ENCODE results near the gene MLX. TPM values are rescaled to one million over a fixed set of nuclear protein-coding genes. Genes with fewer than 3 reads are reported as not detected.
A peak's percentile ranks its signal among the peaks of the same experiment; 100 is the strongest.

The MLX gene
- total and polyA plus RNA-seq, 10 of the 15 experiments (the other 5 are each of a cell fraction or from before 2014, with no cell fraction given), result 34.4 to 65.0 (median 44.4) TPM

- TF ChIP-seq PRDM15 (CRISPR knock-in tag; IDR thresholded peaks at IDR 0.05), result no peak
- TF ChIP-seq, protein P1, sequence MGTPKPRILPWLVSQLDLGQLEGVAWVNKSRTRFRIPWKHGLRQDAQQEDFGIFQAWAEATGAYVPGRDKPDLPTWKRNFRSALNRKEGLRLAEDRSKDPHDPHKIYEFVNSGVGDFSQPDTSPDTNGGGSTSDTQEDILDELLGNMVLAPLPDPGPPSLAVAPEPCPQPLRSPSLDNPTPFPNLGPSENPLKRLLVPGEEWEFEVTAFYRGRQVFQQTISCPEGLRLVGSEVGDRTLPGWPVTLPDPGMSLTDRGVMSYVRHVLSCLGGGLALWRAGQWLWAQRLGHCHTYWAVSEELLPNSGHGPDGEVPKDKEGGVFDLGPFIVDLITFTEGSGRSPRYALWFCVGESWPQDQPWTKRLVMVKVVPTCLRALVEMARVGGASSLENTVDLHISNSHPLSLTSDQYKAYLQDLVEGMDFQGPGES (IDR thresholded peaks at IDR 0.05), result no peak
- no peak for TF ChIP-seq SRF (IDR thresholded peaks at IDR 0.05; ENCODE audit: low read depth in 2 of 2, low read length in 2 of 2)
- peak; percentile 82; the same call in 1 of the 2 replicates for TF ChIP-seq ZNF207 (IDR thresholded peaks at IDR 0.05; ENCODE audit: borderline replicate concordance)
- 0 out of 2 replicates have a peak, but pooled peaks have one; percentile 41 for TF ChIP-seq CREB1 (IDR thresholded peaks at IDR 0.05; ENCODE audit: low read depth)
- TF ChIP-seq BACH1 (IDR thresholded peaks at IDR 0.05; ENCODE audit: borderline replicate concordance), result peak; percentile 78
- no peak for TF ChIP-seq RBBP5 (conservative IDR thresholded peaks at IDR 0.05)
- TF ChIP-seq SREBF1 (IDR thresholded peaks at IDR 0.05; ENCODE audit: low read length), result no peak
- no peak for TF ChIP-seq JUNB (IDR thresholded peaks at IDR 0.05)
- TF ChIP-seq SIN3A (IDR thresholded peaks at IDR 0.05; ENCODE audit: low read depth, low read length), result peak; percentile 59; the same call in 1 of the 2 replicates
- TF ChIP-seq POLR2AphosphoS5 (IDR thresholded peaks at IDR 0.05; ENCODE audit: low read length), result peak; percentile 89
- no peak for TF ChIP-seq GABPA (IDR thresholded peaks at IDR 0.05; ENCODE audit: low read depth)
- no peak for TF ChIP-seq EZH2 (IDR thresholded peaks at IDR 0.05; ENCODE audit: borderline replicate concordance, control insufficient read depth, low read depth, low read length)
- TF ChIP-seq RB1 (IDR thresholded peaks at IDR 0.05; ENCODE audit: borderline replicate concordance), result no peak; the same call in 1 of the 2 replicates
- TF ChIP-seq CBX3 (IDR thresholded peaks at IDR 0.05; ENCODE audit: borderline replicate concordance, low read depth), result no peak
- no peak for TF ChIP-seq E2F8 (IDR thresholded peaks at IDR 0.05; ENCODE audit: low read depth, partially characterized antibody)
- TF ChIP-seq, protein P2, sequence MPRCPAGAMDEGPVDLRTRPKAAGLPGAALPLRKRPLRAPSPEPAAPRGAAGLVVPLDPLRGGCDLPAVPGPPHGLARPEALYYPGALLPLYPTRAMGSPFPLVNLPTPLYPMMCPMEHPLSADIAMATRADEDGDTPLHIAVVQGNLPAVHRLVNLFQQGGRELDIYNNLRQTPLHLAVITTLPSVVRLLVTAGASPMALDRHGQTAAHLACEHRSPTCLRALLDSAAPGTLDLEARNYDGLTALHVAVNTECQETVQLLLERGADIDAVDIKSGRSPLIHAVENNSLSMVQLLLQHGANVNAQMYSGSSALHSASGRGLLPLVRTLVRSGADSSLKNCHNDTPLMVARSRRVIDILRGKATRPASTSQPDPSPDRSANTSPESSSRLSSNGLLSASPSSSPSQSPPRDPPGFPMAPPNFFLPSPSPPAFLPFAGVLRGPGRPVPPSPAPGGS (IDR thresholded peaks at IDR 0.05; ENCODE audit: borderline replicate concordance, insufficient read depth, low read depth, low read length, poor library complexity, severe bottlenecking), result no peak
- no peak for TF ChIP-seq IRF4 (IDR thresholded peaks at IDR 0.05; ENCODE audit: low read depth, low read length)
- no peak for TF ChIP-seq ZNF217 (IDR thresholded peaks at IDR 0.05)
- TF ChIP-seq GATAD2B (conservative IDR thresholded peaks at IDR 0.05; ENCODE audit: low read depth), result no peak; the same call in 1 of the 2 replicates
- TF ChIP-seq FOS (IDR thresholded peaks at IDR 0.05; ENCODE audit: borderline replicate concordance, extremely low read depth, insufficient read length), result no peak
- TF ChIP-seq FOXM1 (IDR thresholded peaks at IDR 0.05; ENCODE audit: low read depth, low read length), result no peak
- TF ChIP-seq HCFC1 (IDR thresholded peaks at IDR 0.05; ENCODE audit: low read length), result peak; percentile 68
These were observed 42.4 kb downstream of the MLX start, which contains the start of the genes RETREG3 and TUBG1 (continued) for GRCh38 chr17:42609182-42609813.
